ENCODE results near the gene CD22.

CD22 gene

GRCh38 chr19:35295792-35296462 lies 33.1 kb upstream of the CD22 start:
- no peak for DNase-seq (ENCODE audit: low spot score)

- DNase-seq (ENCODE audit: low spot score), result no peak
Observed at GRCh38 chr19:35296644-35297514, 32.1 kb upstream of the CD22 start.

DNA sequence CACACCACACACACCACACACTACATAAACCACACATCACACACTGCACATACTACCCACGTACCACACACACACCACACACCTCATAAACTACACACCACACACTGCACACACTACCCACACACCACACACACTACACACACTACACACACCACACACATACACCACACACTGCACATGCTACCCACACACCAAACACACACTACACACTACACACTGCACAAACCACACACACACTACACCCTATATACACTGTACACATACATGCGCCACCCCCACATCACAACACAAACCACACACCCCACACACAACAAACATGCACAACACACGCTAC lies 31.5 kb upstream of the CD22 start:
- no peak for DNase-seq (ENCODE audit: low spot score)

GRCh38 chr19:35297922-35298321 lies 31.1 kb upstream of the CD22 start:
- DNase-seq (ENCODE audit: low spot score), result no peak

DNA sequence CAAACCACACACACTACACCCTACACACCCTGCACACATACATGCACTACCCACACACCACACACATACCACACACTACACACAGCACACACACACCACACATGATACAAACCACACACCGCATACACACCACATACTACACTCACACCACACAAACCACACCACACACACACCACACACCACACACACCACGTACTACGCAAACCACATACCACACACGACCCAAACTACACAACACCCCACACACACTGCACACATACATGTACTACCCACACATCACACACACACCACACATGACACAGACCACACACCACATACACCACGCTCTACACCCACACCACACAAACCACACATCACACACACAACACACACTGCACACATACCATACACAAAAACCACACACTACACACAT lies 30.4 kb upstream of the CD22 start:
- no peak for DNase-seq (ENCODE audit: low spot score)

DNA sequence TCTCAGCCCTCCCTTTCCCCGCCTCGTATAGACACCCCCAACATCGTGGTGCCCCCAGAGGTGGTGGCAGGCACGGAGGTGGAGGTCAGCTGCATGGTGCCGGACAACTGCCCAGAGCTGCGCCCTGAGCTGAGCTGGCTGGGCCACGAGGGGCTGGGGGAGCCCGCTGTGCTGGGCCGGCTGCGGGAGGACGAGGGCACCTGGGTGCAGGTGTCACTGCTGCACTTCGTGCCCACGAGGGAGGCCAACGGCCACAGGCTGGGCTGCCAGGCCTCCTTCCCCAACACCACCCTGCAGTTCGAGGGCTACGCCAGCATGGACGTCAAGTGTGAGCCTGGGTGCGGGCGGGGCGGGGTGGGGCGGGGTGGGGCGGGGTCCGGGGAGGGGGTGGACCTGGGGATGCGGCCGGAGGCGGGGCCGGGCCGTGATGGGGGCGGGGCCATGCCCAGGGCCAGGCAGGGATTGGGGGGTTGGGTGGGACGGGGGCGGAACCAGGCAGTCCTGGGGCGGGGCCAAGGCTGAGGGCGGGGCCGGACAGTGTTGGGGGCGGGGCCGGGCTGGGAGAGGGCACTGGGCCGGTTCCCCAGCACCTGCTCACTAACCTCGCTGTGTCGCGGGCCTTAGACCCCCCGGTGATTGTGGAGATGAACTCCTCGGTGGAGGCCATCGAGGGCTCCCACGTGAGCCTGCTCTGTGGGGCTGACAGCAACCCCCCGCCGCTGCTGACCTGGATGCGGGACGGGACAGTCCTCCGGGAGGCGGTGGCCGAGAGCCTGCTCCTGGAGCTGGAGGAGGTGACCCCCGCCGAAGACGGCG lies 29.3 kb upstream of the CD22 start:
- no peak for DNase-seq (ENCODE audit: low spot score)

DNA sequence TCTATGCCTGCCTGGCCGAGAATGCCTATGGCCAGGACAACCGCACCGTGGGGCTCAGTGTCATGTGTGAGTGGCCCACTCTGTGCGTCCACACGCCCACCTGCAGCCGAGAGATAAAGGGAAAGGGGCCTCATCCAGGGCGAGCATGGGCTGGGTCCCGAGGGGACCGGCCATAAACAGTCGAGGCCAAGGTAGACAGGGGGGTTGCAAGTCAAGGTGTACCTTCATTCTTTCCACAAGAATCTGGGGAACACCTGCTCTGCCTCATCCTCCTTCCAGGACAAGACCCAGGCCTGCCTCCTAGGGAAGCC lies 28.7 kb upstream of the CD22 start:
- no peak for DNase-seq (ENCODE audit: low spot score)

- DNase-seq (ENCODE audit: low spot score), result no peak
Observed at GRCh38 chr19:35301961-35302360, 27.0 kb upstream of the CD22 start.

DNA sequence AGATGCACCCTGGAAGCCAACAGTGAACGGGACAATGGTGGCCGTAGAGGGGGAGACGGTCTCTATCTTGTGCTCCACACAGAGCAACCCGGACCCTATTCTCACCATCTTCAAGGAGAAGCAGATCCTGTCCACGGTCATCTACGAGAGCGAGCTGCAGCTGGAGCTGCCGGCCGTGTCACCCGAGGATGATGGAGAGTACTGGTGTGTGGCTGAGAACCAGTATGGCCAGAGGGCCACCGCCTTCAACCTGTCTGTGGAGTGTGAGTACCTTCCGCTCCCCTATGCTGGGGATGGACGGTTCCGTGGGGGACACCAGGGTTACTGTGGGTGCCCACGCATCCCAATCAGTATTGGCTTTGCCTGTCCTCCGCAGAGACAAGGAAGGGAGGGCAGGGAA lies 26.5 kb upstream of the CD22 start:
- DNase-seq (ENCODE audit: low spot score), result no peak

DNA sequence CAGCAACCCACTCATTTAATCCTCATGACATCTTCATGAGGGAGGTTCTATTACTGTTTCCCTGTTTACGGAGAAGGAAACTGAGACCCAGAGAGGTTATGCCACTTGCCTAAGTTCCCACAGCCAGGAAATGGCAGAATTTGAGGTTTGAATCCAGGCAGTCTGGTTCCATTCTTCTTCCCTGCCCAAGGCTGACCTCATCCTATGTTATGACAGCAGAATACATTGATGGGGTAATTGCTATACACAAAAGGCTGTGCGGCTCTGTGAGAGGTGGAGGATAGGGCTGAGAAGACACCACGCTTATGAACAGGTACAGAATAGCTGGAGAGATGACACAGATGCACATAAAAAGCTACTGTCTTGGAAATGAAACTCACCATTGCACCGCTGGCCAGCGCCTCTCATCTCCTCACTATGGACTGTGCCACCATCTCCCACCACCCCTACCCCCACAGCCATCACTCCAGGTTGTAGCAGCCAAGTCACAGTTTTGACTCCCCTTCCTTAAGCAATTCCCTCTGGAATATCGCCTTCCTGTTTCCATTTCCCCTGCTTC lies 25.6 kb upstream of the CD22 start:
- DNase-seq (ENCODE audit: low spot score), result no peak

DNA sequence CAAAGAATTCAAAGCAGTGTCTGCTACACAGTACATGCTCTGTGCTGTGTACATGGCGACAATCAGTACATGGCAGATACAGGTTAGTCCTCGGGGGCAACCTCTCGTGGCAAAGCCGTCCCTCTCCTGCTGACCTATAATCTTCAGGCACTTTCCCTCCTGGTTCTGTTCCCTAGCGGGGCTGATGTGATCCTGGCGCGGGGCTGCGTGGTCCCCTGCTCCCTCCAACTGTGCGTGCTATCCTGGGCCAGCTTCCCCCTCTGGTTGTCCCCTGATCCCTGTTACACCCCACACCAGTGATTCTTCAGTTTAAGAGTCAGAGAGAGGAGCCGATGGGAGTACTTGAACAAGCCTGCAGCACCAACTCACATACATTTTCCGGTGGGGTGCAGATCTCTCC lies 25.0 kb upstream of the CD22 start:
- no peak for DNase-seq (ENCODE audit: low spot score)

GRCh38 chr19:35305181-35305580 lies 23.8 kb upstream of the CD22 start:
- no peak for DNase-seq (ENCODE audit: low spot score)

DNA sequence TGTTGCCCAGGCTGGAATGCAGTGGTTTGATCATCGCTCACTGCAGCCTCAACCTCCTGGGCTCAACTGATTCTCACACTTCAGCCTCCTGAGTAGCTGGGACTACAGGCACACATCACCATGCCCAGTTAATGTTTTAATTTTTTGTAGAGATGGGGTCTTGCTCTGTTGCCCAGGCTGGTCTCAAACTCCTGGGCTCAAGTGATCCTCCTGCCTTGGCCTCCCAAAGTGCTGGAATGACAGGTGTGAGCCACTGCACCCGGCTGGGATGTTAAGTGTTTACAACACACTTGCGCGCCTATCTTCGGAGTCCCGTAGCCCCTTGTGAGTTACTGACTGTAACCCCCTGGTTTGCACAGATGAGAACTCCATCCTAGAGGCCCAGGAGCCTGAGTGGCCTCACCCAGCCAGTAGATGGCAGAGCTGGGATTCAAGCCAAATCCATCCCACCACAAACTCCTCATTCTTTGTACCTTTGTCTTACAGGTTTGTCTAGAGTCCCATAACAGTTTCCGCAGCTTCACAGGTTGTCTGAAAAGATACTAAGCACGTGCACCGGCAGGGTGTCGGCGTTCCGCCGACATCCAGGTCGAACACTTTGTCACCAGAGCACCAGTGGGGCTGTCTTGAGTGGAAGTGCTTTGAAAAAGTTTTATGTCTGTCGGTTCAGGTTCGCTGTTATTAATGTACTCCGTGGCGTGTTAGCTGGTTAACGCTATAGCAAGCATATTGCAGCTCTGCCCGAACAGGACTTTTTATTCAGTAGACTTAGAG lies 22.3 kb upstream of the CD22 start:
- no peak for DNase-seq (ENCODE audit: low spot score)

DNA sequence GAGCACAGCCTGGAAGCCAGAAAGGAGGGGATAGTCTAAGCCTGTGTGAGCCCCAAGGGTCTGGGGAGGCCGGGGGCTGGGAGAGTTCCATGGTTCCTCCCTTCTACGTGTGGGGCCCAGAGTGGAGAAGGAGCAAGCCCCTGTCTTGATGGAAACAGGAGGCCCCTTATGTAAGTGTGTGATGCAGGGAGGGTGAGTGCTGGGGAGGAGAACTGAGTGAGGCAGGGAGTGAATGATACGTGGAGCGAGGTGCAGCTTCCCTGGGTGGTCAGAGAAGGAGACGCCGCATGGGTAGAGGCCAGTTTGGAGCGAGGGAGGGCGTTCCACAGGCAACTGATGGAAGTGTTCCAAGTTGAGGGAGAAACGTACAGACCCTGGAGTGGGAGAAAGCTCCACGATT lies 21.1 kb upstream of the CD22 start:
- no peak for DNase-seq (ENCODE audit: low spot score)

DNA sequence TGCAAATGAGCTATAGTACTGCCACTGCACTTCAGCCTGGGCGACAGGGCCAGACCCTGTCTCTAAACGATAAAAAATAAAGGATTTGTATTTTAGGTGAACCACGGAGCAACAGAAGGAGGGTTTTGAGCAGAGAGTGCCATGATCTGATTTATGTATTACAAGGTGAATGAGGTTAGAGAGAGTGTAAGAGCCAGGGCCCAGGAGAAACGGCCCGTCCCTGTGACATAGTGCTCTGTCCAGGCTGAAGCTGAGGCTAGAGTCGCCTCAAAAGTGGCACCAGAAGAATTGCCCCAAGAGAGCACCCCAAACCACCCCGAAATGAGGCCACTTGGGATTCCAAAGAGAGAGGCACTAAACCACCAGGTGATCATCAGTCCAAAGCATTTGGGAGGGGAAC lies 20.1 kb upstream of the CD22 start:
- no peak for DNase-seq (ENCODE audit: low spot score)

- DNase-seq (ENCODE audit: low spot score), result no peak
Observed at GRCh38 chr19:35309481-35310279, 19.3 kb upstream of the CD22 start.

DNA sequence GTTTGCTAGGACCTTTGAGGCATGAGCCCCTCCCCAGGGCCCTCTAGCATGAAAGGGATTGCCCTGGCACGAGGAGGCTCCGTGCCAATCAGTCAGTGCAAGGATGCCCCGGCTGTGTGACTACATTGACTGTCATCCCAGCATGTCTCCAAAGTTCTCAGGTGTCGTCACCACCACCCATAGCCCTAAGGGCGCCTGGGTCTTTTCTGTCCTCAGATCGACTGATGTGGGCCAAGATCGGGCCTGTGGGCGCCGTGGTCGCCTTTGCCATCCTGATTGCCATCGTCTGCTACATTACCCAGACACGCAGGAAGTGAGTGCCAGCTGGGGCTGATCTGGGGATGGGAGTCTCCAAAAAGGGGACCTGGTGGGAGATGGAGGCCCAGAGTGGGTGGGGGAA lies 18.7 kb upstream of the CD22 start:
- no peak for DNase-seq (ENCODE audit: low spot score)

- no peak for DNase-seq (ENCODE audit: low spot score)
Observed at GRCh38 chr19:35310811-35311465, 18.0 kb upstream of the CD22 start.

DNA sequence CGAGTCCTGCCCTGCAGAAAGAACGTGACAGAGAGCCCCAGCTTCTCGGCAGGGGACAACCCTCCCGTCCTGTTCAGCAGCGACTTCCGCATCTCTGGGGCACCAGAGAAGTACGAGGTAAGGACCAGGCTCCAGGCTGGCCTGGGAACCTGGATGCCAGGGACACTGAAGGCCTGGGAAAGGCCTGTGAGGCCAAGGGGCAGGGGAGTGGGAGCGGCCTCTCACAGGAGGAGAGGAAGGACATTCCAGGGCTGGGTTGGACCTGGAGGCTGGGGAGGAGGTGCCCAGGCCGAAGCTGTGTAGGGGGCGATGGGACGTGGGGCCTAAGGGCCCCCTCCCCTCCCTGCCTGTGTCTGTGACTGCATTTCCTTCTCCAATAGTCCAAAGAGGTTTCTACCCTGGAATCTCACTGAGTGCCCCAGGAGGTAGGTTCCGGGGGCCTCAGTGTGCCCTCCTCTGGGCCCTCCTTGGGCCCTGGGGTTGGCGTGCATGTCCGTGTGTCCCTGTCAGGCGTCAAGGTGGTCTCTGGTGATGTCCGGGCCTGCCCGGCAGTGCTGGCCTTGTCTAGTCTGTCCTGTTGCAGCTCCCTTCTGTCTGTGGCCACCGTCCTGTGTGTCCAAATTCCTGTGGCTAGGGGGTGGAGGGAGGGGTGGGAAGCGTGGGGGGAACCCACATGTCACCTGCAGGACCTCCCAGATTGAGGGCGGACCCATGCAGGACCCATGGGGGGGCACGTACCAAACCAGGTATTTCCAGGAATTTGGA lies 16.9 kb upstream of the CD22 start:
- DNase-seq (ENCODE audit: low spot score), result no peak

- DNase-seq (ENCODE audit: low spot score), result no peak
Observed at GRCh38 chr19:35313587-35313986, 15.4 kb upstream of the CD22 start.

Measured in hepatic stellate cell (primary cell).